SK-N-SH treated with all-trans-retinoic acid at 6 μM for 48 hours (cell line): ENCODE data around the gene MTF1.

Experiments
- BACH2 ChIP-seq: fragments of 250-450 bp; sonication (Bioruptor Pico); IDR thresholded peaks from 2 replicates; pipeline ENCODE4 v1.9.0; 2021; ENCODE audit warnings: mild to moderate bottlenecking, borderline replicate concordance
- ESRRG ChIP-seq: fragments of 250-450 bp; sonication (Bioruptor Pico); IDR thresholded peaks from 2 replicates; pipeline ENCODE4 v1.6.1; 2021; ENCODE audit warnings: mild to moderate bottlenecking
- ISL1 ChIP-seq: fragments of 250-450 bp; sonication (Bioruptor Pico); IDR thresholded peaks from 2 replicates; pipeline ENCODE4 v2.1.2; 2022; ENCODE audit warnings: mild to moderate bottlenecking, moderate library complexity
- RARB ChIP-seq: fragments of 250-450 bp; sonication (Bioruptor Pico); IDR thresholded peaks from 2 replicates; pipeline ENCODE4 v1.8.0; 2021; ENCODE audit warnings: mild to moderate bottlenecking, moderate library complexity
- SNAI2 ChIP-seq: fragments of 250-450 bp; sonication (Bioruptor Pico); IDR thresholded peaks from 2 replicates; pipeline ENCODE4 v1.5.0; 2020; ENCODE audit warnings: mild to moderate bottlenecking, moderate library complexity
- TCF4 ChIP-seq: fragments of 250-450 bp; sonication (Bioruptor Pico); IDR thresholded peaks from 2 replicates; pipeline ENCODE4 v1.8.0; 2021; ENCODE audit warnings: mild to moderate bottlenecking, moderate library complexity, borderline replicate concordance
- ZFP3 ChIP-seq: fragments of 250-450 bp; sonication (Bioruptor Pico); IDR thresholded peaks from 2 replicates; pipeline ENCODE4 v1.5.0; 2020; ENCODE audit warnings: mild to moderate bottlenecking, moderate library complexity
- ZFP30 ChIP-seq: fragments of 450-650 bp; formaldehyde crosslinking; IDR thresholded peaks from 2 replicates; pipeline ENCODE4 v1.5.0; 2022; ENCODE audit warnings: mild to moderate bottlenecking, moderate library complexity

DNA sequence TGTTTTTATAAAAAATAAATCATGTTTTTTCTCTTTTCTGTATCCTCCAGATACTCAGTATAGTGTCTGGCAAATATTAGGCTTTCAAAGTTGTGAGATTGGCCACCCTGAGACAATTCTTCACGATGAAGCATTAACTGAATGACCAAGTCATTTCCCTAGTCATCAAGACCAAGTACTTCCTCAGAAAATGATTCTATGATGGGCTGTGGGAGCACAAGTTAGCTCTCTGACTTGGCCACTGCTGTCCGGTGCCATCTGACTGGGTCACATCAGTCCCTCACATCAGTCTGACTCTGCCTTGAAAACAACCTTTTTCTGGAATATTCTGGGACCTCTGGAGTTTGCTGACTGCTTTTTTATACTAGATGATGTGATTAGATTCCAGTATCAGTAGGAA is 37.9 kb downstream of the MTF1 start:
- TF ChIP-seq TCF4 (CRISPR knock-in tag) (no peak), SNAI2 (CRISPR knock-in tag) (no peak), ESRRG (no peak), ZFP30 (CRISPR knock-in tag) (no peak), BACH2 (CRISPR knock-in tag) (no peak), ISL1 (CRISPR knock-in tag) (no peak), ZFP3 (no peak), RARB (CRISPR knock-in tag) (no peak)
